K562 (cell line): ENCODE measurements around the gene ELMO1. TPM values are rescaled to one million over a fixed set of nuclear protein-coding genes. Genes with fewer than 3 reads are reported as not detected.

Experiments used
- ATAC-seq: fragments of 200-7000 bp; cut with Tn5 transposase; 3 replicates; pipeline ENCODE4 v1.9.1; 2020; ENCODE audit warnings: moderate library complexity
- BruUV-seq: library from RNA; stranded (reverse); fragments of 400-500 nt; replicated peaks from 2 replicates; lab custom pipeline; 2021; lab: Mats Ljungman, UMichigan
- CTCF ChIA-PET: fragments of 300-600 bp; formaldehyde crosslinking; extraction: SDS; loops from one replicate; lab custom pipeline; 2021; ENCODE audit warnings: low intra/inter-chr PET ratio; lab: Yijun Ruan, JAX
- POLR2A ChIA-PET: fragments of 300-600, 350-650 bp; sonication (Branson Sonifier 250); formaldehyde crosslinking; extraction: SDS; loops from one replicate; lab custom pipeline; 2021; ENCODE audit warnings: antibody characterized with exemption, inconsistent platforms; lab: Yijun Ruan, JAX
- DNase-seq, 4 experiments: peaks; one replicate each; pipeline versions ENCODE4 v3.0.0 to v3.0.0-alpha.2; 2011 to 2018; ENCODE audit warnings: low spot score in 3 of 4, mixed read lengths in 3 of 4; ENCODE audit errors: extremely low read depth in 1 of 4
- FAIRE-seq: peaks from 2 replicates; lab custom pipeline; 2011; peaks lifted over from hg19 to GRCh38; lab: Jason Lieb, UNC
- H2AFZ ChIP-seq: 2 replicates; pipeline ENCODE4 v1.6.0; 2011; ENCODE audit warnings: low read depth, low read length, control low read depth, inconsistent platforms
- H3K27ac ChIP-seq: fragments of 200-600 bp; 3 replicates; pipeline ENCODE4 v1.8.0; 2011; ENCODE audit warnings: low read depth, mild to moderate bottlenecking, control low read depth, inconsistent platforms, low read length, moderate library complexity, mixed read lengths; ENCODE audit errors: extremely low read depth
- H3K27me3 ChIP-seq, 2 experiments: fragments of 300-600 bp in 1 of 2; 2 replicates in 1 of 2; 3 replicates in 1 of 2; pipeline versions ENCODE4 v1.6.0 to v1.8.0; 2011; ENCODE audit warnings: inconsistent platforms in 2 of 2, low read length in 2 of 2, mild to moderate bottlenecking in 1 of 2, mixed read lengths in 1 of 2, moderate library complexity in 1 of 2; ENCODE audit not compliant: control insufficient read depth in 2 of 2, insufficient read depth in 2 of 2
- H3K36me3 ChIP-seq: fragments of 300-600 bp; 3 replicates; pipeline ENCODE4 v1.8.0; 2011; ENCODE audit warnings: mild to moderate bottlenecking, low read length, inconsistent platforms; ENCODE audit not compliant: control insufficient read depth, insufficient read depth
- H3K4me1 ChIP-seq, 2 experiments: fragments of 200-600 bp in 1 of 2; replicated peaks in 1 of 2; 2 replicates in 1 of 2; 3 replicates in 1 of 2; pipeline versions ENCODE4 v1.5.1 to v1.8.0; 2011; ENCODE audit warnings: inconsistent platforms in 2 of 2, low read length in 2 of 2, mild to moderate bottlenecking in 1 of 2, mixed read lengths in 1 of 2, moderate library complexity in 1 of 2; ENCODE audit not compliant: control insufficient read depth in 2 of 2, insufficient read depth in 2 of 2
- H3K4me2 ChIP-seq: 2 replicates; pipeline ENCODE4 v1.6.1; 2011; ENCODE audit warnings: low read length, control low read depth, inconsistent platforms, mixed read lengths; ENCODE audit not compliant: insufficient read depth
- H3K4me3 ChIP-seq: fragments of 200-600 bp; sonication (generic), shearing (Covaris generic); 2 replicates; pipeline ENCODE4 v1.5.1; 2016; ENCODE audit warnings: control low read depth, inconsistent platforms
- H3K79me2 ChIP-seq: fragments of 200-600 bp; 3 replicates; pipeline ENCODE4 v1.8.0; 2011; ENCODE audit warnings: low read length, inconsistent platforms; ENCODE audit not compliant: control insufficient read depth, insufficient read depth
- H3K9ac ChIP-seq, 2 experiments: 2 replicates each; pipeline versions ENCODE4 v1.6.0 to v1.6.1; 2011; ENCODE audit warnings: low read depth in 2 of 2, low read length in 2 of 2, control low read depth in 1 of 2, inconsistent platforms in 1 of 2, mild to moderate bottlenecking in 1 of 2, mixed read lengths in 1 of 2; ENCODE audit not compliant: insufficient read depth in 1 of 2
- H3K9me1 ChIP-seq: one replicate; pipeline ENCODE4 v1.6.0; 2011; ENCODE audit warnings: inconsistent platforms, mild to moderate bottlenecking, low read length, moderate library complexity; ENCODE audit not compliant: control insufficient read depth, insufficient read depth
- H3K9me3 ChIP-seq: replicated peaks from 2 replicates; pipeline ENCODE4 v1.5.1; 2011; ENCODE audit warnings: low read depth, low read length, inconsistent platforms; ENCODE audit not compliant: control insufficient read depth, insufficient read depth
- H4K20me1 ChIP-seq: replicated peaks from 2 replicates; pipeline ENCODE4 v1.6.1; 2011; ENCODE audit warnings: low read length, inconsistent platforms, mixed read lengths; ENCODE audit not compliant: control insufficient read depth, insufficient read depth
- ATF6 ChIP-seq: sonication (generic); formaldehyde crosslinking; IDR thresholded peaks from 2 replicates; pipeline ENCODE4 v1.4.0; 2020; ENCODE audit warnings: mild to moderate bottlenecking, missing genetic modification reagents
- CHD2 ChIP-seq: IDR thresholded peaks from 2 replicates; pipeline ENCODE4 v1.6.1; 2011; ENCODE audit warnings: low read depth, low read length
- EP300 ChIP-seq: IDR thresholded peaks from 2 replicates; pipeline ENCODE4 v1.6.1; 2012; ENCODE audit warnings: low read length, improper control_type of control experiment
- GTF2F1 ChIP-seq: IDR thresholded peaks from 2 replicates; pipeline ENCODE4 v1.6.1; 2011; ENCODE audit warnings: low read depth, low read length, improper control_type of control experiment
- HDAC1 ChIP-seq, 2 experiments: fragments of 450-650 bp; IDR thresholded peaks; 2 replicates each; pipeline ENCODE4 v1.6.1; 2016 to 2017; ENCODE audit warnings: inconsistent platforms in 1 of 2, mild to moderate bottlenecking in 1 of 2, moderate library complexity in 1 of 2
- HOXB6 ChIP-seq: fragments of 250-450 bp; sonication (Bioruptor Pico); IDR thresholded peaks from 2 replicates; pipeline ENCODE4 v1.5.1; 2022; ENCODE audit warnings: mild to moderate bottlenecking, borderline replicate concordance
- KLF1 ChIP-seq: fragments of 450-650 bp; IDR thresholded peaks from 2 replicates; pipeline ENCODE4 v1.6.1; 2016; ENCODE audit warnings: missing genetic modification characterization, missing compliant biosample characterization
- MTA1 ChIP-seq: fragments of 450-650 bp; IDR thresholded peaks from 2 replicates; pipeline ENCODE4 v1.6.1; 2017; ENCODE audit warnings: borderline replicate concordance
- RFX7 ChIP-seq: fragments of 250-450 bp; sonication (Bioruptor Pico); IDR thresholded peaks from 2 replicates; pipeline ENCODE4 v1.5.1; 2021; ENCODE audit warnings: mild to moderate bottlenecking
- SMARCA4 ChIP-seq: fragments of 450-650 bp; IDR thresholded peaks from 2 replicates; pipeline ENCODE4 v1.6.1; 2016
- SRSF7 ChIP-seq: fragments of 200-400 bp; formaldehyde crosslinking; optimal IDR thresholded peaks from 2 replicates; pipeline ENCODE3; 2017; ENCODE audit warnings: mild to moderate bottlenecking, low read depth, low read length
- ZNF212 ChIP-seq: fragments of 450-650 bp; formaldehyde crosslinking; IDR thresholded peaks from 2 replicates; pipeline ENCODE4 v1.4.0; 2020; ENCODE audit warnings: mild to moderate bottlenecking
- ZNF395 ChIP-seq: fragments of 200-800 bp; sonication (Bioruptor generic); IDR thresholded peaks from 2 replicates; pipeline ENCODE4 v1.6.1; 2017; ENCODE audit warnings: missing genetic modification characterization, missing compliant biosample characterization
- WGBS: fragments of 100-300 bp; shearing (Covaris generic); methylation state at CpG from one replicate; pipeline ENCODE4 v1.1.6; 2016; ENCODE audit warnings: low coverage, mixed read lengths; ENCODE audit not compliant: insufficient coverage; ENCODE audit errors: missing lambda C conversion rate; 5-methylcytosine and 5-hydroxymethylcytosine counted together
- in situ Hi-C: fragments of 300-500 bp; cut with MboI; formaldehyde crosslinking; loops from 4 replicates; pipeline ENCODE4 v1.15.0; 2018; ENCODE audit warnings: inconsistent platforms, mixed read lengths
- intact Hi-C: fragments of 100-400 bp; cut with micrococcal nuclease; formaldehyde crosslinking; loops from 2 replicates; pipeline ENCODE4 v1.14.2; 2022
- polyA plus RNA-seq, 8 experiments: library from polyadenylated mRNA; depleted of rRNA in 4 of 8; stranded (reverse) in 5 of 8; unstranded in 3 of 8; fragments of >200 nt; fragmentation: Nextera tagmentation in 2 of 8; fragmentation: Illumina TruSeq in 1 of 8; extraction: Ambion mirVana in 2 of 8; extraction: Trizol in 1 of 8; gene quantifications; 2 replicates each; pipeline versions ENCODE4 v1.2.1 to v1.2.3, GENCODE V29; 2011 to 2014; ENCODE audit warnings: inconsistent platforms in 1 of 8, missing spikeins in 1 of 8
- total RNA-seq, 7 experiments: library from RNA; depleted of rRNA in 6 of 7; stranded (reverse); fragments of >200 nt in 6 of 7; fragmentation: Illumina TruSeq in 2 of 7; extraction: Trizol in 2 of 7; gene quantifications; 2 replicates each; pipeline versions ENCODE4 v1.2.1 to v1.2.3, GENCODE V29; 2011 to 2021; ENCODE audit warnings: low replicate concordance in 1 of 7
- TF ChIP-seq, protein P1 (sequence below): fragments of 450-650 bp; conservative IDR thresholded peaks from 2 replicates; pipeline ENCODE4 v1.6.1; 2016; ENCODE audit warnings: missing genetic modification characterization, low read depth, mild to moderate bottlenecking, control low read depth, missing compliant biosample characterization

ELMO1 gene
- total and polyA plus RNA-seq, 9 of the 15 experiments (the other 6 are each of a cell fraction or from before 2014, with no cell fraction given), result 0.36 to 7.2 (median 3.6) TPM

DNA sequence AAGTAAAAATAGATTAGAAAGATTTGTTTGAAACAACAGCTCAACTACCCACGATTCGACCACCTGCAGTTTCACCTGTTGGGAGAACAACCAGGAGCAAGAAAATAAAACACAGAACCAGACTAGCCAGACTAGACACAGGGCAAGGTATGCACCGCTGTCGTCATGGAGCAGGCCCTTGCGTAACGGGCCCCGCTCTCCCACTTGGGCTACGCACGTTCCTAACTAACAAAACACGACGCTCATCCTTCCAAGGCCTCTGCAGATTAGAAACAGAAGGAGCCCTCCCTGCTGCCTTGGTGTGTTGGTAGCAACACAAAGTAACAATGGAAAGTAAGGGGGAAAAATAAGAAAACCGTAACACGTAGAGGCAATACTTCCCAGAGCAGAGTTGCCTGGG, 45.1 kb upstream of the ELMO1 start (continued):
- TF ChIP-seq, protein P1, sequence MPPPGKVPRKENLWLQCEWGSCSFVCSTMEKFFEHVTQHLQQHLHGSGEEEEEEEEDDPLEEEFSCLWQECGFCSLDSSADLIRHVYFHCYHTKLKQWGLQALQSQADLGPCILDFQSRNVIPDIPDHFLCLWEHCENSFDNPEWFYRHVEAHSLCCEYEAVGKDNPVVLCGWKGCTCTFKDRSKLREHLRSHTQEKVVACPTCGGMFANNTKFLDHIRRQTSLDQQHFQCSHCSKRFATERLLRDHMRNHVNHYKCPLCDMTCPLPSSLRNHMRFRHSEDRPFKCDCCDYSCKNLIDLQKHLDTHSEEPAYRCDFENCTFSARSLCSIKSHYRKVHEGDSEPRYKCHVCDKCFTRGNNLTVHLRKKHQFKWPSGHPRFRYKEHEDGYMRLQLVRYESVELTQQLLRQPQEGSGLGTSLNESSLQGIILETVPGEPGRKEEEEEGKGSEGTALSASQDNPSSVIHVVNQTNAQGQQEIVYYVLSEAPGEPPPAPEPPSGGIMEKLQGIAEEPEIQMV (tag), result no peak
- no peak for TF ChIP-seq ATF6
- TF ChIP-seq GTF2F1, result no peak
- no peak for TF ChIP-seq EP300
- no peak for TF ChIP-seq HDAC1 (IDR thresholded peaks at IDR 0.05)
- no peak for TF ChIP-seq RFX7

DNA sequence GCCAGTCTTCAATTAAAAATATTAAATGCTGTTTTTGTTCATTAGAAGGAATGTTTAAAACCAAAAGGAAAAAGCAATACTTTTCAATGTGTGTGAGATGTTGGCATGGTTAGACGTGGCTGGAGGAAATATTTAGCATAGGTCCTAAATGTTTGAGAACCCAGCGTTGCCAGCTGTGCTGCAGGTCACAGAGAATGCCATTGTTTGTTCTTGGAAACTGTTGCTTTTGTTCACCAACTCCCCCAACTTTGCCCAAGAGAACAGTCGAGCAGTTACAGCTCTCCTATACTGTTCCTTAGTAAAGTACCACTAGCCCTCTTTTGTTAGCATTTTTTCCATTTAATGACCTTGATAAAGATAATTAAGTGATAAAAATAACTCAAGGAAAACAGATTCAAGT, 44.5 kb upstream of the ELMO1 start:
- intact Hi-C loops, result no loop called here
- WGBS, result 0% methylated on average over 3 of the region's 3 CpGs
- no TSS peak for BruUV-seq

More for the DNA sequence above, 44.5 kb upstream of the ELMO1 start:
- Histone ChIP-seq H3K4me2 (no peak overlapping the region), H3K9me1 (no peaks in the 10 kb centered on the region), H3K27me3 (no peaks in the 10 kb centered on the region), H3K4me1 (peaks cover 0 to 5% of the 10 kb centered on the region in 2 experiments; a peak in 1 of 5 replicates), H3K4me3 (no peak overlapping the region), H3K36me3 (no peaks in the 10 kb centered on the region), H3K9me3 (no peaks in the 10 kb centered on the region; the same call in 1 of the 2 replicates), H4K20me1 (no peaks in the 10 kb centered on the region), H2AFZ (no peak overlapping the region), H3K27ac (no peak overlapping the region), H3K79me2 (no peaks in the 10 kb centered on the region), H3K9ac (no peak overlapping the region)
- DNase-seq (no peak), ATAC-seq (no peak), FAIRE-seq (no peak)
- in situ Hi-C loops, result no loop called here
- POLR2A ChIA-PET, result no interaction called here
- no peak for TF ChIP-seq SMARCA4
- TF ChIP-seq MTA1, result no peak
- no peak for TF ChIP-seq KLF1 (tag)
- TF ChIP-seq ZNF212 (CRISPR knock-in tag), result no peak
- no peak for TF ChIP-seq ZNF395 (CRISPR knock-in tag)
- no peak for TF ChIP-seq SRSF7
- no peak for TF ChIP-seq CHD2
- no peak for TF ChIP-seq ATF6
- TF ChIP-seq HOXB6 (CRISPR knock-in tag), result no peak
- CTCF ChIA-PET, result no interaction called here
